CD4-positive, alpha-beta T cell treated with Interleukin-1 beta for 1 hour (primary cell): ENCODE measurements around the gene FXR2.
A peak's percentile ranks its signal among the peaks of the same experiment; 100 is the strongest.

Experiments used
- DNase-seq, 2 donors: peaks; one replicate each; pipeline ENCODE4 v3.0.0-alpha.2; 2020 to 2022

FXR2 gene

GRCh38 chr17:7587420-7588151 lies 27.1 kb downstream of the FXR2 start:
- DNase-seq = no peak

- no peak for DNase-seq
These were observed 27.9 kb downstream of the FXR2 start for GRCh38 chr17:7586673-7587419.

GRCh38 chr17:7583253-7584109 lies 31.2 kb downstream of the FXR2 start, which contains the start of gene MPDU1:
Gene MPDU1, plus strand, starts transcription at chr17:7583852. Its CDS starts 11 bp downstream, at chr17:7583863.
- DNase-seq = peak; percentile 96

- no peak for DNase-seq
These were observed 32.1 kb downstream of the FXR2 start for GRCh38 chr17:7582396-7583252.

- DNase-seq = no peak
These were observed 33.8 kb downstream of the FXR2 start for GRCh38 chr17:7580604-7581575.

- DNase-seq = peak; percentile 44 to 60
These were observed 34.7 kb downstream of the FXR2 start for GRCh38 chr17:7579834-7580603.

GRCh38 chr17:7579001-7579833 lies 35.5 kb downstream of the FXR2 start, which contains the start of gene CD68:
Gene CD68, plus strand, starts transcription at chr17:7579638. Its CDS starts 40 bp downstream, at chr17:7579678.
- DNase-seq = peak; percentile 67 to 86

- no peak for DNase-seq
These were observed 37.1 kb downstream of the FXR2 start for GRCh38 chr17:7577327-7578199.

GRCh38 chr17:7576432-7576937 lies 38.2 kb downstream of the FXR2 start:
- DNase-seq = no peak

- DNase-seq = no peak
These were observed 38.7 kb downstream of the FXR2 start for GRCh38 chr17:7575959-7576358.

- DNase-seq = no peak
These were observed 39.2 kb downstream of the FXR2 start for GRCh38 chr17:7575481-7575883.

- no peak for DNase-seq
These were observed 40.3 kb downstream of the FXR2 start for GRCh38 chr17:7574176-7574953.

- peak; percentile 94 for DNase-seq
These were observed 41.2 kb downstream of the FXR2 start for GRCh38 chr17:7573324-7574080.

GRCh38 chr17:7572588-7573323 lies 41.9 kb downstream of the FXR2 start:
- peak; percentile 100 for DNase-seq

GRCh38 chr17:7572338-7572587 lies 42.4 kb downstream of the FXR2 start:
- no peak for DNase-seq

GRCh38 chr17:7570351-7570750 lies 44.3 kb downstream of the FXR2 start:
- no peak for DNase-seq
